Stimulated activated CD8-positive, alpha-beta memory T cell treated with anti-CD3 and anti-CD28 coated beads, Interleukin-4, amount 100 ng/mL, for 4 hours (primary cell): ENCODE measurements around the gene C20orf204.
"Not testable (repeated sequence)": the region's sequence is repeated elsewhere in the genome, so short reads cannot be mapped to it uniquely, and the experiment has no call there.

Experiments used
- DNase-seq, 2 donors: peaks; one replicate each; pipeline ENCODE4 v3.0.0-alpha.2; 2020; ENCODE audit warnings: low read depth in 2 of 2, low spot score in 1 of 2

Gene C20orf204, protein sequence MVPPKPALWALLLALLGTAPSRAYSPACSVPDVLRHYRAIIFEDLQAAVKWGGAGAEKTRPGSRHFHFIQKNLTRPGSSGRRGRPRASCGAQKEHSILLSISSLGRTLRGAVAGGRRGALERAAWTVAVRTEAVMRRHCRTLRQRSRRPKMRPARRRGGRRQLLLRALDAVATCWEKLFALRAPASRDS

DNA sequence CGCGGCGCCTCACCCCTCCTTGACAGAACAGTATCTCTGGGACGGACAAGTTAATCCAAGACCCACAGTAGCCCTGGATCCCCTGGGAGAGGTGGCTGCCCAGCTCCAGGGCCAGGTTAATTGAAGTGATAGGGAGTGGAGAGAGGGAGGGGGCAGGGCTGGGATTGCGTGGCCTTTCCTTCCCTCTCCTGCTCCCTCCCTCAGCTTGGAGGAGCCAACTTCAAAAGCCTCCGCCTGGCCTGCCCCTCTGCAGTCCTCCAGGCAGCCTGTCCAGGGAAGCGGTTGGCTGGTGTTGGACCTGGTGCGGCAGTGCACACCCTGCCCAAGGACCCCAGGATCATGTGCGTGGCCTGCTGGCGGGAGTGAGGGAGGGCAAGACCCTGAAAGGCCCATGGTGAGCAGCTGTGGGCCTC lies at the start of gene C20orf204:
TSS of gene C20orf204 (plus strand) at position 250 of the 413 bp plus-strand sequence. CDS start at position 392, 142 bp downstream.
- DNase-seq = no peak

DNA sequence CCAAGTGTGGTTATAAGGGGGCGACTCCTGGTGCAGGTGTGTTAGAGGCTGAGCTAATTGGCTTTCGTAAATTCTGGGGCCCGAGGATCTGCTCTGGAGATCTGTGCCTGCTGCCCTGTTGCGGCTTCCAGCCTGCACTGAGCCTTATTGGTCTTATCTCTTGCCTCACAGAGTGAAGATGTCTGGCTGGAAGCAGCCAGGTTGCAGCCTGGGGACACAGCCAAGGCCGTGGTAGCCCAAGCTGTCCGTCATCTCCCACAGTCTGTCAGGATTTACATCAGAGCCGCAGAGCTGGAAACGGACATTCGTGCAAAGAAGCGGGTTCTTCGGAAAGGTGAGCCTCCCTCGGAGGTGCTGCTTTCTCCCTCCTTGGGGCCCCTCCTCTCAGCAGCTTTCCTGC lies 35.1 kb upstream of the C20orf204 start:
- DNase-seq = no peak

GRCh38 chr20:64001607-64002011 lies 34.4 kb upstream of the C20orf204 start:
- no peak for DNase-seq

DNA sequence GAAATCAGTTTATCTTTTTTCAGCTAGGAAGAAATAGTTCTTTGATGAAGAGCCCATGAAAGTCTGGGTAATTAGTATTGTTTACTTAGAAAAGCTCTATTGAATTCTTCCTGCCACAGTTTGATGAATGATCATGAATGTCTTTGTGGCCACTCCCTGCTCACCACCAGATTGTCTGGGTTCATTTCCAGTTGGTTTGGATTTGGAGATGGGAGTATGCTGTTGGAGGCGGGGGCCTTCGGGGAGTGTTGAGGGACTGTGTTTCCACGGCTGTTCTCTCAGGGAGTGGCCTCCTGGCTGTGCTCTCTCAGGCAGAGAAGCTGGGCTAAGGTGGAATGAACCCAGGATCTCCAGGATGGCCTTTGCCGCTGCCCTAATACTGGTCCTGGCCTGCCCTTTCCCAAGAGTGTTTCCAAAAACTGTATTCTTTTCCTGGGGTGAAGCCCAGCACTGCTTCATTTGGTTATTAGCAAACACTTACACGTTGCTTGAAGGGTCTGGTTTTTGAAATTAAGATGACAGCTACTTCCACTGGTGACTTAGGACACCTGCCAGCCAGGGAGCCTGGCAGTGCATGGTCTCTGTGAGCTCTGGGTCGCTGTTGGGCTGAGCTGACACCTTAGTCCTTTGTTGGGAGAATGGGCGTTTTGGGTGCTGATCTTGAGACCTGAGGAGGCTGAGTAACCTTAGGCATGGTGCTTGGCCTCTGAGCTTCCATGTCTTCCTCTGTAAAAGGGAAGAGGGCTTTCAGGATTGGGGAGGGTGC lies 31.8 kb upstream of the C20orf204 start:
- no peak for DNase-seq

- DNase-seq = no peak
Observed at GRCh38 chr20:64005394-64005793, 30.6 kb upstream of the C20orf204 start.

GRCh38 chr20:64006490-64006889 lies 29.5 kb upstream of the C20orf204 start:
- no peak for DNase-seq

DNA sequence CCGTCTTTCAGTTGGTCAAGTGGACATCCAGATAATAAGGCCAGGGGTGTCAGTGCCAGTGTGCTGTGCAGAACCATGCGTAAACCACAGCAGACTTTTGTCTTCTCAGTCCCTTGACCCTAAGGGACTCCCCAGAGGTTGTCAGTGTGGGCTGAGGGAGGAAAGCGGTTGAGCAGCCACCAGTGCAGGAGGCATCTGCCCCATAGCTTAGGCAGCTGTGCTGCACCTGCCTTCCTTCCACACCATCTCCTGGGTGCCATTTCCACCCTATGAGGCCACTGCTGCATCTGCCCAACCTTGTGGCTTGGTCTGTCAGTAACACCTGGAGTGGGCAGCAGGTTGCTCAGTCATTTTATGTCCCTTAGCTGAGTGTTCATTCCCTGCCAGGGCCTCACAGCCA lies 29.1 kb upstream of the C20orf204 start:
- no peak for DNase-seq

GRCh38 chr20:64009811-64010387 lies 26.1 kb upstream of the C20orf204 start:
- DNase-seq = no peak

GRCh38 chr20:64010711-64011237 lies 25.2 kb upstream of the C20orf204 start:
- no peak for DNase-seq

- DNase-seq = no peak
Observed at GRCh38 chr20:64011366-64011779, 24.6 kb upstream of the C20orf204 start.

GRCh38 chr20:64012385-64013154 lies 23.4 kb upstream of the C20orf204 start:
- not testable (repeated sequence) for DNase-seq

GRCh38 chr20:64015635-64016034 lies 20.3 kb upstream of the C20orf204 start:
- DNase-seq = no peak

DNA sequence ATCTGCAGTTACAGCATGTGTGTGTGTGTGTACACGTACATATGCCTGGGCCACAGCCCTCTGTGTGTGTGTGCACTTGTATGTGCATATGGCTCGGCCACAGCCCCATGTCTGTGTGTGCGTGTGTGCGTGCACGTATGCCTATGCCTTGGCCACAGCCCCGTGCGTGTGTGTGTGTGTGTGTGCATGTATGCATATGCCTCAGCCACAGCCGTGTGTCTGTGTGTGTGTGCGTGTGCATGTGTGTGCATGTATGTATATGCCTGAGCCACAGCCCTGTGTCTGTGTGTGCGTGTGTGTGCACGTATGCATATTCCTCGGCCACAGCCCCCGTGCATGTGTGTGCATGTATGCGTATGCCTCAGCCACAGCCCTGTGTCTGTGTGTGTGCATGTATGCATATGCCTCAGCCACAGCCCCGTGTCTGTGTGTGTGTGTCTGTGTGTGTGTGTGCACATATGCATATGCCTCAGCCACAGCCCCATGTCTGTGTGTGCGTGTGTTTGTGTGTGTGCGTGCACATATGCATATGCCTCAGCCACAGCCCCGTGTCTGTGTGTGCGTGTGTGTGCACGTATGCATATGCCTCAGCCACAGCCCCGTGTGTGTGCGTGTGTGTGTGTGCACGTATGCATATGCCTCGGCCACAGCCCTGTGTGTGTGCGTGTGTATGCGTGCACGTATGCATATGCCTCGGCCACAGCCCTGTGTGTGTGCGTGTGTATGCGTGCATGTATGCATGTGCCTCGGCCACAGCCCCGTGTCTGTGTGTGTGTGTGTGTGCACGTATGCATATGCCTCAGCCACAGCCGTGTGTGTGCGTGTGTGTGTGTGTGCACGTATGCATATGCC lies 14.6 kb upstream of the C20orf204 start:
- no peak for DNase-seq

- no peak for DNase-seq
Observed at GRCh38 chr20:64022671-64023360, 13.2 kb upstream of the C20orf204 start.

DNA sequence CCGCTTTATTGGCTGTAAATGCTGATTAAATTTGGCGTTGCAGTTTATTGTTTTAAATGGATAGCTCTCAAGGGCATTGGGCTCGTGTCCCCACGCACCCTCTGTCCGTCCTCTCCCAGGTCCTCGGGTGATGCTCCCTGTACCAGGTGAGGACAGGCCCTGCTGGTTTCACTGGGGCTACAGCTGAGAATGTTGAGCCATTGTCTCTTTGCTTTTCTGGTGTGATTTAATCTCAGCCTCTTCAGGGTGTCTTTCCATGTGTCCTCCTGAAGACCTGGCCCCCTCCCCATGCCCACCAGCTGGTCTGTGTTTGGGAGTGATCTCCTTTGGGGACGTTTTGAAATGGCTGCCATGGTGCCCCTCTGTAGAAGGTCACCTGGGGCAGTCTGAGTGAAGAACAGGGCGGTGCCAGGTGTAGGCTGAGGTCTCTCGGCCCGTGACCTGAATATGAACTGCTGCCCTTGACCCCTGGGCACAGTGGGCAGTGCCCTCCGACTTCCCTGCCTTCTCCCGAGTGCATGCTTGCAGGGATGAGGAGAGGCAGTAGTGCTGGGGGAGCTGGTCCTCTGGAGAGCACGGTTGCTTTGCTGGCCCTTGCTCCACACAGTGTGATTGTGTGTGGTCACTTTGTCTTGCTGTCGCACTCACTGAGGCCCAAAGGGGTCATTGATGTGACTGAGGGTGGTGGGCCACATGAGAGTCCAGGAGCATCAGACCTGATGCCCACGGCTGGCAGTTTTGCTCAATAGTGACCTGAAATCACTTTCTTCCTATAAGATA lies 12.4 kb upstream of the C20orf204 start:
- DNase-seq = no peak

GRCh38 chr20:64024141-64024990 lies 11.6 kb upstream of the C20orf204 start:
- no peak for DNase-seq

DNA sequence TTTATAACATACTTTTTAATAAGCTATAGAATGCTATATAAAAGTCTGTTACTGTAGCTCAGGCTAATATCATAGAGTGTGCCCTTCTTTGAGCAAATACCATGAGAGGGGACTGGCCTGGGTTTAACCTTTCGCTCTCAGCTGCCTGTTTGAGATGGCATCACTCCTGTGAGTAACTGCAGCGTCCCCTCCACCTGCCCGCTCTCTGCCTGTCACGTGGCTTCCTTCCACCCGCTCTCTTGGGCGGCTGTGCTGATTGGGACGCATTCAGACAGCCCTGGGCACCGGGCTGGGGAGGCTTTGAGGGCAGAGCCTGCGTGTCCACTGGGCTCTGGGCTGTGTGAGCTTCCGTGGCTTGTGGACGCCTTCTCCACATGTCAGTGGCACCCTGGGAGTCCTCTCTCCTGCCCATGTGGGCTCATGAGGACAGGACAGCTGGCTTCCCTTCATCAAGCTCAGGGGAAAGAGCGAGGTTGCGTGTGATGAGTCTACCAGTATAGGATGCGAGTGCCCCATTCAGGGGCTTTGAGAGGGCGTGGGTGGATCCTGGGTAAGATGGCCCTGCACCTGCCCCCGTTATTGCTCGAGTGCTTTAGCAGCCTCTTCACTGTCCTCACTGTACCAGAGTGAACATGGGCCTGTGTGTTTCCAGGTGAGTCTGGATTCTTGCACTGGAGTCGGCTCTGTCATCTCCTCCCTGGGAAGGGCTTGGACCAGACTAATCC lies 10.7 kb upstream of the C20orf204 start:
- no peak for DNase-seq
